ENCODE results near the gene LYZL1.
"Not testable (repeated sequence)": the region's sequence is repeated elsewhere in the genome, so short reads cannot be mapped to it uniquely, and the experiment has no call there.

Gene LYZL1

DNA sequence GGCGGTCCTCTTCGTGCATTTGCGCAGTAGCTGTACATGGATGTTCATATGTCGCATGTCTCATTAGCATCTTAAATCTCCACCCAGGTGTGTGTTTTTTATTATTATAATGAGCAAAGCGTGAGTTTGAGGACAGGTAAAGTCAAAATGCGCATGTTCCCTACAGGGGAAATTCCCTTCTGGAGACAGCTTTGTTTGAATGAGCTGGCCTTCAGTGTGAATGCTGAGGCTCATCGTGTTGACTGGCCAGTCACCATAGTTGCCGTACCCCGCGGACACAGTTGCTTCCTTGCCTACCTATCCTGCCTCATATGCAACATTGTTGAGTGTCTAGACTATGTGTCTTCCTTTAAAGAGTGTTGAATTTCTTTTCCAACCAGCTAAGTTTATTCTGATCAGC, 13.6 kb downstream of the LYZL1 start:
- no peaks in the 10 kb centered on the region for H3K27me3 ChIP-seq (ENCODE audit: control insufficient read depth in 1 of 2, insufficient read depth in 2 of 2, low read length in 2 of 2)
- no peak overlapping the region for H3K9ac ChIP-seq (ENCODE audit: low read depth in 1 of 2, low read length in 2 of 2)
- no peaks in the 10 kb centered on the region for H3K4me1 ChIP-seq (ENCODE audit: control insufficient read depth in 1 of 2, insufficient read depth in 2 of 2, low read length in 2 of 2)
- peaks cover 7 to 9% of the 10 kb centered on the region in 2 donors for H3K9me3 ChIP-seq (ENCODE audit: control insufficient read depth in 1 of 2, low read length in 2 of 2)
- no peaks in the 10 kb centered on the region for H3K36me3 ChIP-seq (ENCODE audit: control insufficient read depth in 1 of 2, insufficient read depth in 2 of 2, low read length in 2 of 2)
- H3K27ac ChIP-seq (ENCODE audit: low read depth, low read length) = no peak overlapping the region
- no peak overlapping the region for H3K4me3 ChIP-seq (ENCODE audit: low read depth in 1 of 2, low read length in 2 of 2)

DNA sequence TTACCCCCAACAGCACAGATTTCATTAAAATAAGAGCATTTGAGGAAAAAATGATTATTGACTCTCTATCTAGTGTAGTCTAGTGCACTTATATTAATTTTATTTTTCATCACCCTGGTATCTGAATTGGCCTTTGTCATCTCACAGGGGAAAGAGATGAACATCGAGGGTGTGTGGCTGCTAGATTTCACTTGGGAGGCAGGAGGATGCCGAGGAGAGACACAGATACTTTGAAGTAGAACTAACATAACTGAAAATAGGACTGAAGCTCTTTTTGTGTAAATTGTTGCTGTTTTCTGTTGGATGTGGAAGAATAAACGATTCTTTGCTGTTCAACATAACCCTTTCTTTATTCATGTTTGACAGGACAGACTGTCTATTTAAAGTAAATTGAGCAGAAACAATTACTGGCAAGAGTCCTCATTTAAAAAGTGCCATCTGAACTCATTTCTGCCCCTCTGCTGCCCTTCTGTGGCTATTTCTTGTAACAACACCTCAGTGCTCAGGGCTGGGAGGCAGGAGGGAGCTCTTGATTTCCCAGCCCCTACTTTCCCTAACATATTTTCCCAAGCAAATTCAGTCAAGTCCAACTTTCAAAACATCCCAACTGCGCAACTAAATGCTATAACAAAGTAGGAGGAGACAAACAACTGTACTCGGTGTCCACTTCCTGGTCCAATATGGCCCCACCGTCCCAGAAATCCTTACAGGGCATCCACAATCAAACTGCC, 15.6 kb downstream of the LYZL1 start:
- no peaks in the 10 kb centered on the region for H3K36me3 ChIP-seq (ENCODE audit: control insufficient read depth in 1 of 2, insufficient read depth in 2 of 2, low read length in 2 of 2)
- H3K4me1 ChIP-seq (ENCODE audit: control insufficient read depth in 1 of 2, insufficient read depth in 2 of 2, low read length in 2 of 2) = no peaks in the 10 kb centered on the region
- H3K27ac ChIP-seq (ENCODE audit: low read depth, low read length) = no peak overlapping the region
- H3K9ac ChIP-seq (ENCODE audit: low read depth in 1 of 2, low read length in 2 of 2) = no peak overlapping the region
- H3K9me3 ChIP-seq (ENCODE audit: control insufficient read depth in 1 of 2, low read length in 2 of 2) = peaks cover 3 to 9% of the 10 kb centered on the region in 2 donors
- no peak overlapping the region for H3K4me3 ChIP-seq (ENCODE audit: low read depth in 1 of 2, low read length in 2 of 2)
- H3K27me3 ChIP-seq (ENCODE audit: control insufficient read depth in 1 of 2, insufficient read depth in 2 of 2, low read length in 2 of 2) = no peaks in the 10 kb centered on the region

DNA sequence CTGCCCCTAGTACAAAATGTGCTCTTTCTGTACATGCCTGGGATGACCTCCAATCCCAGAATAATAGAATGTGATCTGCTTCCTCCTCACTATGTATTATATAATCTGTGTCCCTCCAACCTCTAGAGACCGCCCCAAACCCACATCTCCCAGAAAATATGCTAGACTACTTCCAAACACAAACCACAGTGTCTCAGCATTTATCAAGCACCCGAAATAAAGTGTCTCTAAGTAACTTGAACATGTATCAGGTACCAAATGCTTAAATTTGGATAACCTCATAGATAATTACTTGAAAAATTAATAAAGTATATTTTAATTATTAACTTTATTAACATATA, 16.1 kb downstream of the LYZL1 start:
- Histone ChIP-seq H3K36me3 (ENCODE audit: control insufficient read depth in 1 of 2, insufficient read depth in 2 of 2, low read length in 2 of 2) (no peaks in the 10 kb centered on the region), H3K4me1 (ENCODE audit: control insufficient read depth in 1 of 2, insufficient read depth in 2 of 2, low read length in 2 of 2) (no peaks in the 10 kb centered on the region), H3K27ac (ENCODE audit: low read depth, low read length) (no peak overlapping the region), H3K4me3 (ENCODE audit: low read depth in 1 of 2, low read length in 2 of 2) (no peak overlapping the region), H3K9ac (ENCODE audit: low read depth in 1 of 2, low read length in 2 of 2) (no peak overlapping the region), H3K27me3 (ENCODE audit: control insufficient read depth in 1 of 2, insufficient read depth in 2 of 2, low read length in 2 of 2) (no peaks in the 10 kb centered on the region), H3K9me3 (ENCODE audit: control insufficient read depth in 1 of 2, low read length in 2 of 2) (peaks cover 3 to 9% of the 10 kb centered on the region in 2 donors)

DNA sequence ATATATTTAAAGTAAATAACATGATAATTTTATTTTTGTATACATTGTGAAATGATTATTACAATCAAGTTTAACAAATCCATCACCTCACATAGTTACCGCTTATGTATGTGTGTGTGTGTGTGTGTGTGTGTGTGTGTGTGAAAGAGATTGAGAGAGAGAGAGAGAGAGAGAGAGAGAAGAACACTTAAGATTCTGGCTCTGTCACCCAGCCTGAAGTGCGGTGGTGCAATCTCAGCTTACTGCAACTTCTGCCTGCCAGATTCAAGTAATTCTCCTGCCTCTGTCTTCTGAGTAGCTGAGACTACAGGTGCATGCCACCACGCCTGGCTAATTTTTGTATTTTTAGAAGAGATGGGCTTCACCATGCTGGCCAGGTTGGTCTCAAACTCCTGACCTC, 17.8 kb downstream of the LYZL1 start:
- Histone ChIP-seq H3K27me3 (ENCODE audit: control insufficient read depth in 1 of 2, insufficient read depth in 2 of 2, low read length in 2 of 2) (no peaks in the 10 kb centered on the region), H3K36me3 (ENCODE audit: control insufficient read depth in 1 of 2, insufficient read depth in 2 of 2, low read length in 2 of 2) (no peaks in the 10 kb centered on the region), H3K9ac (ENCODE audit: low read depth in 1 of 2, low read length in 2 of 2) (no peak overlapping the region), H3K27ac (ENCODE audit: low read depth, low read length) (no peak overlapping the region), H3K4me1 (ENCODE audit: control insufficient read depth in 1 of 2, insufficient read depth in 2 of 2, low read length in 2 of 2) (no peaks in the 10 kb centered on the region), H3K4me3 (ENCODE audit: low read depth in 1 of 2, low read length in 2 of 2) (no peak overlapping the region), H3K9me3 (ENCODE audit: control insufficient read depth in 1 of 2, low read length in 2 of 2) (peaks cover 0 to 1% of the 10 kb centered on the region in 2 donors)

DNA sequence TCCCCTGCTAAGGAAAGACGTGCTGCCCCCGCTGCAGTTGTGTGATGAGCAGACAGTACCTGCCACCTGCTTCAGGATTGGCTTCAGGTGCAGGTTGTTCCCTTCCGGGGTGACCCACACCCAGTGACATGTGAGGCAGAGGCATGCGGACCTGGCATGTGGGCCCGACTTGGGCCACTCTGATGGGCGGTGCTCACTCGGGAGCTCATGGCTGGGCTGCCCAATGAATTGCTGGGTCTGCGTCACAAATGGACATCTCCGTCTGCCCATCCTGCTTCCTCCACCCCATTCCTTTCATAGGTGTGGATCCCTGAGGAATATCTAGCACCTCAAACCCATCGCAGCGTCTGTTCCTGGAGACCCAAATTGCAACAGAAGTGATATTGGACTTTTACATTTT, 19.3 kb downstream of the LYZL1 start:
- not testable (repeated sequence) for H3K4me1 ChIP-seq (ENCODE audit: control insufficient read depth in 1 of 2, insufficient read depth in 2 of 2, low read length in 2 of 2); H3K36me3 ChIP-seq (ENCODE audit: control insufficient read depth in 1 of 2, insufficient read depth in 2 of 2, low read length in 2 of 2); H3K27me3 ChIP-seq (ENCODE audit: control insufficient read depth in 1 of 2, insufficient read depth in 2 of 2, low read length in 2 of 2); H3K4me3 ChIP-seq (ENCODE audit: low read depth in 1 of 2, low read length in 2 of 2); H3K9me3 ChIP-seq (ENCODE audit: control insufficient read depth in 1 of 2, low read length in 2 of 2); H3K9ac ChIP-seq (ENCODE audit: low read depth in 1 of 2, low read length in 2 of 2); H3K27ac ChIP-seq (ENCODE audit: low read depth, low read length)

DNA sequence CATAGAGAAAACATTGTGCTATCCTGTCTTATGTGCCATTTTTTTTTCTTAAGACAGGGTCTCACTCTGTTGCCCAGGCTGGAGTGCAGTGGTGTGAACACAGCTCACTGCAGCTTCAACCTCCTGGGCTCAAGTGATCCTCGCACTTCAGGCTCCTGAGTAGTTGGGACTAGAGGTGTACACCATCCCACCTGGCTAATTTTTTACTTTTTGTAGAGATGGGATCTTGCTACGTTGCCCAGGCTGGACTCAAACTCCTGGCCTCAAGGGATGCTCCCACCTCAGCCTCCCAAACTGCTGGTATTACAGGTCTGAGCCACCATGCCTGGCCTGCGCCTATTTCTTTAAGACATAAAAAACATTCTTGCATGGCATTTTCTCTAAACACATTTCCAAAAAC, 20.6 kb downstream of the LYZL1 start:
- Histone ChIP-seq H3K27me3 (ENCODE audit: control insufficient read depth in 1 of 2, insufficient read depth in 2 of 2, low read length in 2 of 2) (no peaks in the 10 kb centered on the region), H3K9me3 (ENCODE audit: control insufficient read depth in 1 of 2, low read length in 2 of 2) (no peaks in the 10 kb centered on the region), H3K36me3 (ENCODE audit: control insufficient read depth in 1 of 2, insufficient read depth in 2 of 2, low read length in 2 of 2) (no peaks in the 10 kb centered on the region), H3K9ac (ENCODE audit: low read depth in 1 of 2, low read length in 2 of 2) (no peak overlapping the region), H3K4me3 (ENCODE audit: low read depth in 1 of 2, low read length in 2 of 2) (no peak overlapping the region), H3K4me1 (ENCODE audit: control insufficient read depth in 1 of 2, insufficient read depth in 2 of 2, low read length in 2 of 2) (no peaks in the 10 kb centered on the region), H3K27ac (ENCODE audit: low read depth, low read length) (no peak overlapping the region)

DNA sequence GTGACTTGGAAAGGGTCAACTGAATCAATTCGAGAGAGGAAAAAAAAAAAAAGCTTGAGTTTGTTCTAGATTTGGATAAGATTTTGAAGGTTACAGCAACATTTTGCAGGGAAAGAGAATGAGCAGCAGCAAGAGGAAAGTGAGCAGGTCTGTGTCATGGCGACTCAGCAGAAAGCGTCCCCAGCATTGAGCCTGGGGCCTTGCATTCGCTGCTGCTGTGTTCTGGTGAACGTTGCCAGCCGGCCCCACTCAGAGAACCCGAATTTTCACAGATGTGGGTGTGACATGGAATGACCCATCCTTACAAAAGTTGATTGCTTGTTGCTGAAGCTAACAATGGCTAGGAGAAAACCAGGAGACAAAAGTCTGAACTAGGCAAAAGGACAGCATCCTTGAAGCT, 21.6 kb downstream of the LYZL1 start:
- H3K9ac ChIP-seq (ENCODE audit: low read depth in 1 of 2, low read length in 2 of 2); H3K4me3 ChIP-seq (ENCODE audit: low read depth in 1 of 2, low read length in 2 of 2); H3K4me1 ChIP-seq (ENCODE audit: control insufficient read depth in 1 of 2, insufficient read depth in 2 of 2, low read length in 2 of 2); H3K36me3 ChIP-seq (ENCODE audit: control insufficient read depth in 1 of 2, insufficient read depth in 2 of 2, low read length in 2 of 2); H3K27ac ChIP-seq (ENCODE audit: low read depth, low read length); H3K9me3 ChIP-seq (ENCODE audit: control insufficient read depth in 1 of 2, low read length in 2 of 2); H3K27me3 ChIP-seq (ENCODE audit: control insufficient read depth in 1 of 2, insufficient read depth in 2 of 2, low read length in 2 of 2): not testable (repeated sequence)

DNA sequence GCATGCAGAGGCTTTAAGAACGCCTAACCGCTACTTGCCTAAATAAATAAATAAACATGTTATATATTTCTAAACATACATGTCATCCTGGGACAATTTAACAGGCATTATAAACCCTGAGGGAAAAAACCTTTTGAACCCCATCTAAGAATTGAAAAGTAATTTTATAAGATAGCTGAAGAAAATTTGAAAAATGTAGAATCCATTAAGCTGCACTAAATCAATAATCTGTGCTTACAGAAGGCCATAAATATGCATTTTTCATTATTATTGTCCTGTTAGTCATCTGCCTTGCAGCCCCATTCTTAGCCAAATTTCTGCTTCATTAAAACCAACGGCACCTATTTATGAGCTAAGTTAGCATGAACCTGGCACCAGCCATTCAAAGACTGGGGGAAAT, 24.2 kb downstream of the LYZL1 start:
- Histone ChIP-seq H3K4me3 (ENCODE audit: low read depth in 1 of 2, low read length in 2 of 2) (no peak overlapping the region), H3K27ac (ENCODE audit: low read depth, low read length) (no peak overlapping the region), H3K27me3 (ENCODE audit: control insufficient read depth in 1 of 2, insufficient read depth in 2 of 2, low read length in 2 of 2) (peaks cover 0 to 4% of the 10 kb centered on the region in 2 donors), H3K9me3 (ENCODE audit: control insufficient read depth in 1 of 2, low read length in 2 of 2) (no peaks in the 10 kb centered on the region), H3K36me3 (ENCODE audit: control insufficient read depth in 1 of 2, insufficient read depth in 2 of 2, low read length in 2 of 2) (no peaks in the 10 kb centered on the region), H3K9ac (ENCODE audit: low read depth in 1 of 2, low read length in 2 of 2) (no peak overlapping the region), H3K4me1 (ENCODE audit: control insufficient read depth in 1 of 2, insufficient read depth in 2 of 2, low read length in 2 of 2) (no peaks in the 10 kb centered on the region)

DNA sequence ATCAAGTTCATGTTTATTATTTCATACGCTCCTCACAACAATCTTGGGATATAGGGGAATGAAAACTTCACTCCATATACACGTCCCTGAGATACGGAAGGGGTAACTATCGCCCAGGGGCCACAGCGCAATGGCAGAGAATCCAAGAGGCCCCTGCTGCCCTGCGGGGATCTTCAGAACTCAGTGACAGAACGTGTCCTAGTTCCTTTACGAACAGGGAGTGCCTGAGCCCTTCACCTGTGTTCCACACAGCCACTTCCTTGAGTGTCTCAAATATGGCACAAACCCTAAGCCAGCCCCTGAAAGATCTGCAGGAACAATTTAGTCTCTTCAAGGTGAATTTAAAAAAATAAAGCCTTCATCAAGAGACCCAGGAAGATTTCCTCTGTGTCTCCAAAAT, 25.9 kb downstream of the LYZL1 start:
- Histone ChIP-seq H3K4me3 (ENCODE audit: low read depth in 1 of 2, low read length in 2 of 2) (no peak overlapping the region), H3K27me3 (ENCODE audit: control insufficient read depth in 1 of 2, insufficient read depth in 2 of 2, low read length in 2 of 2) (peaks cover 0 to 4% of the 10 kb centered on the region in 2 donors), H3K27ac (ENCODE audit: low read depth, low read length) (no peak overlapping the region), H3K9ac (ENCODE audit: low read depth in 1 of 2, low read length in 2 of 2) (no peak overlapping the region), H3K36me3 (ENCODE audit: control insufficient read depth in 1 of 2, insufficient read depth in 2 of 2, low read length in 2 of 2) (no peaks in the 10 kb centered on the region), H3K9me3 (ENCODE audit: control insufficient read depth in 1 of 2, low read length in 2 of 2) (no peaks in the 10 kb centered on the region), H3K4me1 (ENCODE audit: control insufficient read depth in 1 of 2, insufficient read depth in 2 of 2, low read length in 2 of 2) (no peaks in the 10 kb centered on the region)

DNA sequence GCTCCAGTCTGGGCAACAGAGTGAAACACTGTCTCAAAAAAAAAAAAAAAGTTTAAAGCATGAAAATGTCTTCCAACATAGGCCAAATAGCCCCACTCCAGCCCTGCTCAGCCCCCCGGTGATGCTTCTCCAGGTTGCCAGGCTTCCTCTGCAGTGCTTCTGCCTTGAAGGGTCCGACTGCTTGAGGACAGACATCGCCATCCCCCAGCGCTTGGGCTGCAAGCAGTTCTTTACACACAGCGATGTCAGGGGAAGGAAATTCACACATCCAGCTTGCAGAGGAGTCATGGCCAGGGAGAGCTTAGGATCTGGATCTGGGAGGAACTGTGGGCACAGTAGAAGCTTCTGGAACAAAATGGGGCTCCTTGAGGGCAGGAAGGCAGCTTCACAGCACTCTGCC, 26.9 kb downstream of the LYZL1 start:
- H3K27ac ChIP-seq (ENCODE audit: low read depth, low read length) = no peak overlapping the region
- H3K4me3 ChIP-seq (ENCODE audit: low read depth in 1 of 2, low read length in 2 of 2) = no peak overlapping the region
- no peaks in the 10 kb centered on the region for H3K4me1 ChIP-seq (ENCODE audit: control insufficient read depth in 1 of 2, insufficient read depth in 2 of 2, low read length in 2 of 2)
- no peaks in the 10 kb centered on the region for H3K9me3 ChIP-seq (ENCODE audit: control insufficient read depth in 1 of 2, low read length in 2 of 2)
- peaks cover 0 to 4% of the 10 kb centered on the region in 2 donors for H3K27me3 ChIP-seq (ENCODE audit: control insufficient read depth in 1 of 2, insufficient read depth in 2 of 2, low read length in 2 of 2)
- H3K9ac ChIP-seq (ENCODE audit: low read depth in 1 of 2, low read length in 2 of 2) = no peak overlapping the region
- H3K36me3 ChIP-seq (ENCODE audit: control insufficient read depth in 1 of 2, insufficient read depth in 2 of 2, low read length in 2 of 2) = no peaks in the 10 kb centered on the region
